ENCODE measurements around the gene SKA2. TPM values are rescaled to one million over a fixed set of nuclear protein-coding genes. Genes with fewer than 3 reads are reported as not detected.
"Not testable (repeated sequence)": the region's sequence is repeated elsewhere in the genome, so short reads cannot be mapped to it uniquely, and the experiment has no call there.

Gene SKA2, protein sequence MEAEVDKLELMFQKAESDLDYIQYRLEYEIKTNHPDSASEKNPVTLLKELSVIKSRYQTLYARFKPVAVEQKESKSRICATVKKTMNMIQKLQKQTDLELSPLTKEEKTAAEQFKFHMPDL
- 30.0 TPM for total RNA-seq
- long read RNA-seq, transcript SKA2-201 (4 exons, 2,798 nt), result major isoform, 6 of 14 reads
- long read RNA-seq, partial matches to known transcripts, result 2 of 14 reads
- long read RNA-seq, other reads (novel, unspliced or antisense), result 0 of 14 reads

DNA sequence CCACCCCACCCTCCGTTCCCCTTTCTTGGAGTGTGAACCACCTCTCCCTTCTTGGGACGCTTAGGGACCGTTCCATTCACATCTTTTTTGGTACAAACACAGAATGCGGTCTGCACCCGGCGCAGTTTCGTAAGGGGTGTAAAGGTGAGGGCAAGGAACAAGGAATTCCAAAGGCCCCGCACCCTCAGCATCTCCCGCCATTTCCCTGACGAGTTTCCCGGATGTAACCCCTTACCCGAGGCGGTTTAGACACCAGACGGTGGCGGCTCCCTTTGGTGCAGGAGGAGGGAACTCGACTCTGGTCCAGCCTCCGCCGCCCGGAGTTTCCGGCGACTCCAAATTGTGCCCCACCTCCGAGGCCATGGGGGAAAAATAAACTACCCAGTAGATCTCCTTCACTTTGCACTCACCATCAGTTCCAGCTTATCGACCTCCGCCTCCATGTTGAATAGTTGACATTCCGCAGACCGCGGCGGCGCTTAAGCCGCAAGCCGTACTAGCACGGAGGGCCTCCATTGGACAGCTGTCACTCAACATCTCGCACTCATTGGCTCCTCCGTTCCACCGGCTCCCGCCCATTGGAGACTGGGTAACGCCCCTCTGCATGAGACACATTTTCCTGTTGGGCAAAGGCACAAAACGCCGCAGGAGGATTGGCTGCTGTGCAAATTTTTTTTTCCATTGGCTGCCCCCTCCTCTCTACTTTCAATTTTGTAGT is at the start of gene SKA2:
Gene SKA2, minus strand, starts transcription at position 466 of the 718 bp plus-strand sequence. Its CDS starts 23 bp downstream, at position 443.
- DNase-seq (ENCODE audit: low spot score), result peak; percentile 97
- intact Hi-C loops (cut with DNase I), result loop anchor here (2.0 kb wide), 1 partner anchor 48 kb away; the partner anchor contains the start of gene TRIM37

DNA sequence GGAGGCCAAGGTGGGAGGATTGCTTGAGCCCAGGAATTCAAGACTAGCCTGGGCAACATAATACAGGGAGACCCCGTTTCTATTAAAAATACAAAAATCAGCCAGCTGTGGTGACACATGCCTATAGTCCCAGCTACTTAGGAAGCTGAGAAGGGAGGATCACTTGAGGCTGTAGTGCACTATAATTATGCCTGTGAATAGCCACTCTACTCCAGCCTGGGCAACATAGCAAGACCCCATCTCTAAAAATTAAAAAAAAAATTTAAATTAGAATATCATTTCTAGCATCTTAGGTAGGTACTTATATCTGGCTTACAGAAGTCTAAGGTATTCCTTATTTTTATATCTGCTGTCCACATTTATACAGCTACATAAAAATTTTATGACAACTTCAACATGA is 47.3 kb upstream of the SKA2 start:
- DNase-seq (ENCODE audit: low spot score), result no peak
- intact Hi-C loops (cut with DNase I), result no loop called here

- intact Hi-C loops (cut with DNase I), result no loop called here
Measured at GRCh38 chr17:59199398-59199797, 44.4 kb upstream of the SKA2 start.

GRCh38 chr17:59193336-59193862 is 38.4 kb upstream of the SKA2 start:
- DNase-seq (ENCODE audit: low spot score), result no peak
- intact Hi-C loops (cut with DNase I), result no loop called here

More at GRCh38 chr17:59199398-59199797, 44.4 kb upstream of the SKA2 start:
- DNase-seq (ENCODE audit: low spot score), result no peak

- no peak for DNase-seq (ENCODE audit: low spot score)
- intact Hi-C loops (cut with DNase I), result no loop called here
Measured at GRCh38 chr17:59190806-59191205, 35.8 kb upstream of the SKA2 start.

- DNase-seq (ENCODE audit: low spot score), result no peak
- intact Hi-C loops (cut with DNase I), result no loop called here
Measured at GRCh38 chr17:59186850-59187249, 31.9 kb upstream of the SKA2 start.

DNA sequence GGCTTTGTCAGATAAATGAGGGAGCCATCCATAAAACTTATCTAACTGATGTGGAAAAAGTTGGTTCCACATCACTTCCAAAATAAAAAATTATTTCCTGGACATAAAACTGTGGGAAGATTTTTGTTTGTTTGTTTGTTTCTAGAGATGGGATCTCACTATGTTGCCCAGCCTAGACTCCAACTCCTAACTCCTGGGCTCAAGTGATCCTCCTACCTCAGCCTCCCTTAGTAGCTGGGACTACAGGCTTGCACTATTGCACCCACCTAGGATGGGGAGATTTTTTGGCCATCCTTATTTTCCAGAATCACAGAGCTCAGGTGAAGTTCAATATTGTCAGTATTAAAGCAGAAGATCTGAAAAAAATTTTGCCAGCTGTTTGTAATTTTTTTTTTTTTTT is 31.0 kb upstream of the SKA2 start:
- intact Hi-C loops (cut with DNase I), result no loop called here
- no peak for DNase-seq (ENCODE audit: low spot score)

GRCh38 chr17:59181481-59181880 is 26.5 kb upstream of the SKA2 start:
- intact Hi-C loops (cut with DNase I), result no loop called here
- DNase-seq (ENCODE audit: low spot score), result no peak

GRCh38 chr17:59180626-59181025 is 25.6 kb upstream of the SKA2 start:
- no peak for DNase-seq (ENCODE audit: low spot score)
- intact Hi-C loops (cut with DNase I), result no loop called here

GRCh38 chr17:59179601-59180000 is 24.6 kb upstream of the SKA2 start:
- DNase-seq (ENCODE audit: low spot score); intact Hi-C loops (cut with DNase I): not testable (repeated sequence)

- DNase-seq (ENCODE audit: low spot score), result no peak
- intact Hi-C loops (cut with DNase I), result no loop called here
Measured at GRCh38 chr17:59178266-59178985, 23.4 kb upstream of the SKA2 start.

DNA sequence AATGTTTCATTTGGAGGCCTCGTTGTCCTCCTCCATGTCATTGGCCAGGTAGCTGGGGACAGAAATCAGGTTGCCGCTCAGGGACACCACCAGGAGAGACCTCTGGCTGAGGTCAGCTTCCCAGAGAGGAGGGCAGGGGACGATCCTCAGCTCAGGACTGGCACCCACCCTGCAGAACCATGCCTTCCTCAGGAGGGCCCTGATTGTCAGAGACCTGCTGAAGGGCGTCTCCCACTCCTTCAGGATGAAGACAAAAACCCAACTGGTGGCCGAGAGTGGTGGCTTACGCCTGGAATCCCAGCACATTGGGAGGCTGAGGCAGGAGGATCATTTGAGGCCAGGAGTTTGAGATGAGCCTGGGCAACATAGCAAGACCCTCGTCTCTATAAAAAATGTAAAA is 20.1 kb upstream of the SKA2 start:
- intact Hi-C loops (cut with DNase I), result no loop called here
- no peak for DNase-seq (ENCODE audit: low spot score)

DNA sequence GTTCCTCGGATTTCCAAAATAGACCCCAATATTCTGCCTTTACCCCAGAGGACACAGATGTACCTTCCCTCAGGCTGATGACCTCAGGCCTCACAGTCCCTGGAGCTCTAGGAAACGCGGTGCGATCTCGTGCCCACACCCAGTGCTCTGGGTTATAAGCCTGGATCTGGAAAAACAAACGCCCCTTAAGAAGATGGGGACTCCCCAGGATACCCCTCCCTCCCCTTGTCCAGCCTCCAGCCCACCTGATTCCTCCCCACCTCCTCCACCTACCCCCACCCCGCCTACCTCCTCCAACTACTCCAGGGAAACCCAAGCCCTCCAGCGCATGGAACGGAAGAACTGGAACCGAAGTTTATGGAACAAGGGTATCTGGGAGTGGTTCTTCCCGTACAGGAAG is 19.7 kb upstream of the SKA2 start:
- intact Hi-C loops (cut with DNase I), result no loop called here

DNA sequence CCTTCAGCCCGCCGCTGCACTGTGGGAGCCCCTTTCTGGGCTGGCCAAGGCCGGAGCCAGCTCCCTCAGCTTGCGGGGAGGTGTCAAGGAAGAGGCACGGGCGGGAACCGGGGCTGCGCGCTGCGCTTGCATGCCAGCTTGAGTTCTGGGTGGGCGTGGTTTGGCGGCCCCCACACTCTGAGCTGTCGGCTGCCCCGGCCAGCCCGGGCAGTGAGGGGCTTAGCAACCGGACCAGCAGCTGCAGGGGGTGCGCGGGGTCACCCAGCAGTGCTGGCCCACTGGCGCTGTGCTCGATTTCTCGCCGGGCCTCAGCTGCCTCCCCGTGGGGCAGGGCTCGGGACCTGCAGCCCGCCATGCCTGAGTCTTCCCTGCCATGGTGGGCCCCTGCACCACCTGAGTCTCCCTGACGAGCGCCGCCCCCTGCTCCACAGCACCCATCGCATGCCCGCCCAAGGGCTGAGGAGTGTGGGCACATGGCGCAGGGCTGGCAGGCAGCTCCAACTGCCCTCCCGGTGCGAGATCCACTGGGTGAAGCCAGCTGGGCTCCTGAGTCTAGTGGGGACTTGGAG is 17.5 kb upstream of the SKA2 start:
- DNase-seq (ENCODE audit: low spot score), result no peak
- intact Hi-C loops (cut with DNase I), result no loop called here

More for the DNA sequence above, 19.7 kb upstream of the SKA2 start:
- DNase-seq (ENCODE audit: low spot score), result no peak

DNA sequence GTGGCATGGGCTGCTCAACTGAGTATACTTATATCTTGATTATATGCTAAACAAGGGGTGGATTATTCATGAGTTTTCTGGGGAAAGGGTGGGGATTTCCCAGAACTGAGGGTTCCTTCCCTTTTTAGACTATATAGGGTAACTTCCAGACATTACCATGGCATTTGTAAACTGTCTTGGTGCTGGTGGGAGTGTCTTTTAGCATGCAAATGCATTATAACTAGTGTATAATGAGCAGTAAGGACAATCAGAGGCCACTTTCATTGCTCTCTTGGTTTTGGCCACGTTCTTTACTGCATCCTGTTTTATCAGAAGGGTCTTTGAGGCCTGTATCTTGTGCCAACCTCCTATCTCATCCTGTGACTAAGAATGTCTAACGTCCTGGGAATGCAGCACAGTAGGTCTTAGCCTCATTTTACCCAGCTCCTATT is 12.6 kb upstream of the SKA2 start:
- no peak for DNase-seq (ENCODE audit: low spot score)
- intact Hi-C loops (cut with DNase I), result no loop called here

DNA sequence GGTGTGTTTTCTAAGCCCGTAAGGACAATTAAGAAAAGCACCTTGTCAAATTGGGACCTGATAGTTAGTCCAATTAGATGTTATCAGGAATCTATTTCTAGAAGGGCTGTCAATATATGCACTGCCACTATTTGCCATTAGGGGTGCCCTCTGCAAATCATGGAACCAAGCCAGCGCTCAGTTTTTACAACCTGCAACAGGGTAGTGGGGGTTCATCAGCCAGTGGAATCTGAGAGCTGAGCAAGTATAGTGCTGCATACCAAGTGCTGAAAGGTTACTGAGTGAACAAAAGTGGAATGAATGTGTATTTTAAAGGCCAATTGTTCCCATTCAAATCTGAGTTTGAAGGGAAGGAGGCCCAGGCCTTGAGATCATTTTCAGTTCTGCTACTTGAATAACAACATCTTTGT is 11.0 kb upstream of the SKA2 start:
- intact Hi-C loops (cut with DNase I), result no loop called here
- DNase-seq (ENCODE audit: low spot score), result no peak

- intact Hi-C loops (cut with DNase I), result no loop called here
- DNase-seq (ENCODE audit: low spot score), result no peak
Measured at GRCh38 chr17:59161477-59161876, 6.5 kb upstream of the SKA2 start.

GRCh38 chr17:59160157-59161025 is 5.4 kb upstream of the SKA2 start:
- intact Hi-C loops (cut with DNase I), result no loop called here
- DNase-seq (ENCODE audit: low spot score), result no peak

All from cardiac septum (tissue), 1 donor.